Ureter (tissue), 1 donor: ENCODE results near the gene KLHL5. TPM values are rescaled to one million over a fixed set of nuclear protein-coding genes. Genes with fewer than 3 reads are reported as not detected.
"Not testable (repeated sequence)": the region's sequence is repeated elsewhere in the genome, so short reads cannot be mapped to it uniquely, and the experiment has no call there.

Source experiments
- DNase-seq: peaks from one replicate; pipeline ENCODE4 v3.0.0-alpha.2; 2020; ENCODE audit warnings: low spot score
- total RNA-seq: library from RNA; stranded (reverse); gene quantifications from one replicate; pipeline ENCODE4 v1.2.4, GENCODE V29; 2023
- donor health status: DM: yes; HTN: yes; CAD: no.

The KLHL5 gene
- total RNA-seq, 1 donor from 2014 or later, result 30.8 TPM

DNA sequence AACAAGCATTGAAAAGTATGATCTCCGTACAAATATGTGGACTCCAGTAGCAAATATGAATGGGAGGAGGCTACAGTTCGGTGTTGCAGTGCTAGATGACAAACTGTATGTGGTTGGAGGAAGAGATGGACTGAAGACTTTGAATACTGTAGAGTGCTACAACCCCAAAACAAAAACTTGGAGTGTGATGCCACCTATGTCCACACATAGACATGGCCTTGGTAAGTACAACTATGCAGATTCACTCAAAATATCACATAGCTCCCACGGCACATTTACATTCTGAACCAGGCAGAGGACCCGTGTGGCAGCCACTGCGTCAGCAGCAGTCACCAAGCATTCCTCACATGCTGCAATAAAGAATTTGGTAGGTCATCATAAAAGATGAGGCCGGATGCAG is 41.3 kb downstream of the KLHL5 start:
- no peak for DNase-seq

DNA sequence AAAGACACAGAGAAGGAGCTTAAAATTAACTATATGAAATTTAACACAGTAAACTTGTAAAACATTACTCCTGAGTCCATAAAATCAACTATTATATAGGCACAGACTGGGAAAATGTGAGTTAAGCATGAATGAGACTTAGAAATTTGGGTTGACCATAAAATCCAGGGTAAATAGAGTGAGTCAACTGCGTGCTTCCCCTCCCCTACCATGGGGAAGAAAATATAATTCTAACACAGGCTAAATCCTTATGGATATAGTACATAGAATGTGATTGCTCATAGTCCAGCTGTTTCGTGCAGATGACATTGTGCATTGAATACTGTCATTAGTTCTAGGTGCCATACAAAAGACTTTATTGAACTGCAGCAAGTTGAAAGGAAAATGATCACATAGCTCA is 42.2 kb downstream of the KLHL5 start:
- no peak for DNase-seq

DNA sequence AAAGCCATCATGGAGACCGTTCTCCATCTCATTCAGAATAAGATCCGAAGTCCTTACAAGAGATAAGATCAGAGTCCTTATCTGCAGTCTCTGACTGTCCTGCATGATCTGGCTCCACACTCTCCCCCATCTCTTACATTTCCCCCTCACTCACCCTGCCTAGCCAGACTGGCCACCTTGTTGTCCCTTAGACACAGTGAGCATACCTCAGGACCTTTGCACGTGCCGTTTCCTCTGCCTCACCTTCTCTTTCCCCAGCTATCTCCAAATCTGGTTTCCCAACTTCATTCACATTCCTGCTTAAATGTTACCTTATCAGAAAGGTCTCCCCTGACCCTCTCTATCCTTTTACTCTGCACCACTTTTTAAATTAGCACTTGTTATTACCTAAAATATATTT is 44.0 kb downstream of the KLHL5 start:
- DNase-seq, result no peak

DNA sequence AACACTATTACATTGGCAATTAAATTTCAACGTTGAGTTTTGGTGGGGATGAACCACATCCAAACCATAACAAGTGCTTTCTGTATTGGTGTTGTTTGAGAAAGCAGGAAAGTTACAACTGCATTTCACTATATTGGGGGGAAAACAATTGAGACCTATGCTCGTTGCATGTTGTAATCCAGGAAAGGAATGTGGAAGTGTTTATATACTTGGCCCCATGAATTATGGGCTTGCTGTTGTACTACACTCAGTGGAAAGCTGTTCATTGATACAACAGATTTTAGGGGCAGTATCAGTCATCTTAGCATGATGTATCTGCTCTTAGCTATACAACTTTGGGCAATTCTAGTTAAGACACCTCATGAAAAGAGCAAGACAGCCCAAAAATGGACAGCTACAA is 52.4 kb downstream of the KLHL5 start:
- no peak for DNase-seq

DNA sequence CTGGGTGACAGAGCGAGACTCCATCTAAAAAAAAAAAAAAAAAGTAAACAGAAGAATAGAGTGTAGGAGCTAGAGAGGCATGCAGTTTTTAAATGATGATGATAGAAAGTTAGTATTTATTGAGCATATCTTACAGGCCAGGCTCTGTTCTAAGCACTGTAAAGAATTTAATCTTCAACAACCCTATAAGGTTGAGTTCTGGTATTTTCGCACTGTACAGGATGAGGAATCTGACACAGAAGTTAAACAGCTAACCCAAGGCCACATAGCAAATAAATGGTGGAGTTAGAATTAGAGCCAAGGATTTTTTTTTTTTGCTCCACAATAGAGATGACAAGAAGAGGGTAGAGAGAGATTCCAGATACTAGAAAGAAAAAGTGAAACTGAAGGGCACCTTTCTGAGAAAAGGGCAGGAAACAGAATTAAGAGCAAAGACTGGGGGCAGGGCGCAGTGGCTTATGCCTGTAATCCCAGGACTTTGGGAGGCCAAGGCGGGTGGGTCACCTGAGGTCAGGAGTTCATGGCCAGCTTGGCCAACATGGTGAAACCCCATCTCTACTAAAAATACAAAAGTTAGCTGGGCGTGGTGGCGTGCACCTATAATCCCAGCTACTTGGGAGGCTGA is 56.1 kb downstream of the KLHL5 start:
- DNase-seq, result no peak

DNA sequence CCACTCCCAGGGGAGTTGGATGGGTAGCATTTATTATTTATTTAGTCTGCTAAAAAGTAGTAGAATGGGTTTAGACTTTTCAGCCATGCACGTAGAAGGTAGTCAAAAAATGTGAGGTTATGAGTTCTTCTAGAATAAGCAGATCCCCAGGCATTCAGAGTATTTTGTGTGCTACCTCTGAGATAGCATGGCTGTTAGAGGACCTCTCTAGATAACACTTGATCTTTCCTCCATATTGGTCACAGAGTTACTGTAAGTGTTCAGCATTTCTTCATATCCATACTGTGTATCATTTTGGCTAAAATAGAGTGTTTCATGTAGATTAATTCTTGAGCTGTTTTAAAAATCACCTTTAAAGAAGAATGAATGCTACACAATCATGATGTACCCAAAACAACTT is 58.4 kb downstream of the KLHL5 start:
- no peak for DNase-seq

DNA sequence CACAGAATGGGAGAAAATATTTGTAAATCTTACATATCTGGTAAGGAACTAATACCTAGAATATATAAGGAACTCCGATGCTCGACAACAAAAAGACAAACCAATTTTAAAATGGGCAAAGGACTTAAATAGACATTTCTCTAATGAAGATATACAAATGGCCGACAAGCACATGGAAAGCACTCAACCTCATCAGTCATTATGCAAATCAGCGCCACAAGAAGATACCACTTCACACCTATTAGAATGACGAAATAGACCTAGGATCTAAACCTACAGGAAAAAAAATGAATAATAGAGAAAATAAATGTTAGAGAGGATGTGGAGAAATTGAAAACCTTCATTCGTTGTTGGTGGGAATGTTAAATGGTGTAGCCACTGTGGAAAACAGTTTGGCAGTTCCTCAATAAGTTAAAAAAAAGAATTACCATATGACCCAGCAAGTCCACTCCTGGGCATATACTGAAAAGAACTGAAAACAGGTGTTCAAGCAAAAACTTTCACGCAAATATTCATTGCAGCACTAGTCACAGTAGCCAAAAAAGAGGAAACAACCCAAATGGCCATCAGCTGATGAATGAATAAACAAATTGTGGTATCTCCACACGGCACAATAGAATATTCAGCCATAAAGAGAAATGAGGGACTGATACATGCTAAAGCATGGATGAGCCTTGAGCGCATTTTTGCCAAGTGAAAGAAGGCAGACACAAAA is 63.0 kb downstream of the KLHL5 start:
- DNase-seq, result no peak

DNA sequence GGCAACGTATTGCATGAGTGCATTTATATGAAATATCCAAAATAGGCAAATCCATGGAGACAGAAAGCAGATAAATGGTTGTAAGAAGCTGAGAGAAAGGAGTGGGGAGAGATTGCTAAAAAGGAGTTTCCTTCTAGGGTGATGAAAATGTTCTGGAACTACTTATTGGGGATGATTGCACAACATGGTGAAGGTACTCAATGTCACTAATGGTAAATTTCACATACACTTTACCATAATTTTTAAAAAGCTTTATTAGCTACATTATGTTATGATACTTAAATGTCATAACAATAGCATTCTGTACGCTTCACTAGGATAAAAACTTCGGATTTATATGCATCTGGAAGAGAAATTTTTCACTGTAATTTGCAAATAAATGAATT is 63.6 kb downstream of the KLHL5 start:
- DNase-seq, result no peak

DNA sequence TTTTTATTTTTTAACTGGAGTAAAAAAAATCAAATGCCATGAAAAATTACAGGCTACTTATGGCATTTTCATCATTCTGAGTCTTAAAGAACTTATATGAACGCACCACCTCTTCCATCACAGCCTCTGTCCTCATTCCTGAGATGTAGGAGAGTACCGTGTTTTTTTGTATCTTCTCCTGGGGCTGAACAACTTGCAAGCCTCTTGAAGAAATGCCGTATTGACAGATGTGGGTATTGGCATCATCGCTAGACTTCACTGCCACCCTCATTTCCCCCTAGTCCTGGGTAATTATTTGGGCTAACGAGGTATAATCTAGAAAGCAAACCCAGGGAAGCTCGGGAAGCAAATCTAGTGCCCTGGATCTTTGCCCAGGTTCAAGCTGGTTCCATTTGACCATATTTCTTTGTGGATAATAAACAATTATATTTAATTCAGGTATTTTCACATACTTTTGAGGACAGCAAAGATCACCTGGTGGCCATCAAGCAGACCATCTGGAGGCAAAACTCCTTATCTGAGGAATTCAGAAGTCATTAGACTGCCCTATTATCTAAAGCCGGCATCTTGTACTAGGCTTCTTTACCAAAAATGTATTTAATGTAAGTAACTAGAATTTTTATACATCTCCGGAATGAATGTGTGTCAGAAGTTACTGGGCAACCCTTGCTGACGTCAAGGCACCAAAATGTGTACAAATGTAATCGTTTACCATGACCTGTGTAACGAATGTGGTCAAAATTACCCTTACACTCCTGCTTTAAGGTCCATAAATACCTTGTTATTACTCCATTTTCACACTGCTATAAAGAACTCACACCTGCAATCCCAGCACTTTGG is 64.4 kb downstream of the KLHL5 start:
- no peak for DNase-seq

DNA sequence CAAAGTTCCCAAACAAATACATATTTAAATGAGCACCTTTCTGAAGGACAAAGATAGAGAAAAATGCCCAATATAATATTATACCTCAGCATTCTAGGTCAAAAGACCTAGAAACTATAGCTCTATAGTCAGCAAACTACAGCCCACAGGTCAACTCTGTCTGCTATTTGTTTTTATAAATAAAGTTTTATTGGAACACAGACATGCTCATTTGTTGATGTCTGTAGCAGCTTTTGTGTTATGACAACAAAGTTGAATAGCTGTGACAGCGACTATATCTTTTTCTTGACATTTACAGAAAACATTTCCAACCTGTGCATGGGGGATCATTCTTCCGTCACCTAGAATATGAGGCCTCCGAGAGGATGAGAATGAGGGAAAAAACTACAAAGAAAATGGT is 71.6 kb downstream of the KLHL5 start:
- DNase-seq, result no peak

DNA sequence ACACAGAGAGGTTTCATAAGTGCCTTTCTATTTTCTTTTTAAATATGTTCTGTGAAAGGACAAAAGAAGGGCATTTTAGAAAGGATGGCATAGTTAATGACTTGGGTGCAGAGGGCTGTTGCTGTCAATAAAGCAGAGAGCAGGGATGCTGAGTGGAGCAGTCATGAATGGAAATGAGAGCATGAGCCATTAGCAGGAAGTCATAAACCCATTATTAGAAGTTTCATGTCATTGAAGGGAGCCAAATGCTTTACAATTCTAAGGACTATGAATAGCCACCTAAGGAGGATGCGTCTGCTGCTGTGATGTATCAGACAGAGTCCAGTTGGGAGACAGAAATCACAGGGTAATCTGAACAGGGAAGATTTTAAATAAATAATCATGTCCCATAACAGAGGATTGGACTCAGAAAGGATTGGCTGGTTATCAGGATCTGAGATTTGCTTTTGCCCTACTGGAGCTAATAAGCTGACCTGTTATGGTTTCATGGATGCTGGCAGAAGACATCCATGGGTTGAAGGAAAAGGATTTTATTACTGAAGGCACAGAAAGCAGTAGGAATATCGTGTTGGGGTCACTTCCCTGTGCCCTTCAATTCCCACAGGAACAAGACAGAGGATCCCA is 72.8 kb downstream of the KLHL5 start:
- DNase-seq, result no peak

DNA sequence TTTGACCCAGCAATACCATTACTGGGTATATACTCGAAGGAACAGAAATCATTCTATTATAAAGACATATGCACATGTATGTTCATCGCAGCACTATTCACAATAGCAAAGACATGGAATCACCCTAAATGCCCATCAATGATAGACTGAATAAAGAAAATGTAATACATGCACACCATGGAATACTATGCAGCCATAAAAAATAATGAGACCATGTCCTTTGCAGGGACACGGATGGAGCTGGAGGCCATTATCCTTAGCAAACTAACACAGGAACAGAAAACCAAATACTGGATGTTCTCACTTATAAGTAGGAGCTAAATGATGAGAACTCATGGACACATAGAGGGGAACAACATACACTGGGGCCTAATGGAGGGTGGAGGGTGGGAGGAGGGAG is 76.2 kb downstream of the KLHL5 start:
- not testable (repeated sequence) for DNase-seq

DNA sequence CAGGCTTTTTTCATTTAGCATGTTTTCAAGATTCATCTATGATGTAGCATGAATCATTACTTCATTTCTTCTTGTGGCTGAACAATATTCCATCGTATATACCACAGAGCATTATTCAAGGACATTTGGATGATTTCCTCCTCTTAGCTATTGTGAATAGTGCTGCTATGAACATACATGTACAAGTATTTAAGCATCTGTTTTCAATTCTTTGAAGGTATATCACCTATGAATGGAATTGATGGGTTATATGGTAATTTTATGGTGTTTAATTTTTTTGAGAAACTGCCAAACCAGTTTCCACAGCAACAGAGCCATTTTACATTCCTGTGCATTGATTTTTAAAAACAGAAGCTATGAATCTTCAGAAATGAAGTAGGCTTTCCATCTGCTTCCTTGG is 84.2 kb downstream of the KLHL5 start:
- no peak for DNase-seq

DNA sequence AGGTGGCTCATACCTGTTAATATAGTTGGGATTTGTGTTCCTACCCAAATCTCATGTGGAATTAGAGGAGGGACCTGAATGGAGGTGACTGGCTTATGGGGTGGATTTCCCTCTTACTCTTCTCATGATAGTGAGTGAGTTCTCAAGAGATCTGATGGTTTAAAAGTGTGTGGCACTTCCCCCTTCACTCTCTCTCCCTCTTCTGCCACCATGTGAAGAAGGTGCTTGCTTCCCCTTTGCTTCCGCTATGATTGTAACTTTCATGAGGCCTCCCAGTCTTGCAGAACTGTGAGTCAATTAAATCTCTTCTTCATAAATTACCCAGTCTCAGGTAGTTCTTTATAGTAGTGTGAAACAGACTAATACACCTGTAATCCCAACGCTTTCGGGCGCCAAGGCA is 92.0 kb downstream of the KLHL5 start:
- no peak for DNase-seq

DNA sequence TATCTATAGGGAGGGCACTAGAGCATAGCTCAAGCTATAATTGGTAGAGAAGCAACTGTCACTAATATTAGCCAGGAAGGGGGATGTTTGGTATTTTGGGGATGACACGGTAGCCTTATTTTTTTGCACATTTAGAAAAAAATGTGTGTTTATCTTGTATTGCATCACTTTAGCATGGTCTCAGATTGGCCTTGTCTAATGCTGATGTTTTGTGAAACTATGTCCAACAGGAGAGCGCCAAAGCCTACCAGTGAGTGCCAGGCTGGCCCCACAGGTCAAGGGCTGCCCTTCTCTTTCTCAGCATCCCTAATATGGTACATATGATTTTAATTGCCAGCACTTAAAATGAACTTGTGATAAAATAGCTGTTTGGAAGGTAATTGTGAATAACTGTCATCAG is 95.5 kb downstream of the KLHL5 start:
- DNase-seq, result no peak

DNA sequence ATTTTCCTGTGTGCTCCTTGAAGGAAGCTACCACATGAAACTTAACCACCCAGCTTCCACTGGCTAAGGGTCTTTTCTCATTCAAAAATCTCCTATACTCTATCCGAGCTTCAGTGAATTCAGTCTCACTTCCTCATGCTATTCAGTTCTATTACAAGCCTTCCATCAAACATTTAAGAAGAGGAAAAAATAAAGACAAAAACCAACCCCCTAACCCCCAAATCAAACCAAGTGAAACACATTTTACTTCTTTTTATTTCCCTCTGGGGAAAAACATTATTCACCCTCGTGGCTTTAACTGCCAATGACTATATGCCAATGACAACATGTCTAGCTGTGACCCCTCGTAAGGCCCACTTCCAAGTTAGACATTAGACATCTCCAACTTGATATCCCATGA is 104.1 kb downstream of the KLHL5 start:
- no peak for DNase-seq

DNA sequence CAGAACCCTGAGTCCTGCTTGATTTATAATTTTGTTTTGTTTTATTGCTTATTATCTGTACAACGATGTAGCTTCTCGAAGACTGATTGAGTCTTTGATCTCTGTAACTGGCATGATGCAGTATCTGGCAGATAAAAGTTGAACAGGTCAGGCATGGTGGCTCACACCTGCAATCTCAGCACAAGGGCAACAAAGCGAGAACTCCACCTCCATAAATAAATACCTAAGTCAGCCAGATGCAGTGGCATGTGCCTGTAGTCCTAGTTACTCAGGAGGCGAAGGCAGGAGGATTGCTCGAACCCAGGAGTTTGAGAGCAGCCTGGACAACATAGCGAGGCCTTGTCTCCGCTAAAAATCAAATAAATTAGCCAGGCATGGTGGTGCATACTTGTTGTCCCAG is 104.6 kb downstream of the KLHL5 start:
- DNase-seq, result no peak

DNA sequence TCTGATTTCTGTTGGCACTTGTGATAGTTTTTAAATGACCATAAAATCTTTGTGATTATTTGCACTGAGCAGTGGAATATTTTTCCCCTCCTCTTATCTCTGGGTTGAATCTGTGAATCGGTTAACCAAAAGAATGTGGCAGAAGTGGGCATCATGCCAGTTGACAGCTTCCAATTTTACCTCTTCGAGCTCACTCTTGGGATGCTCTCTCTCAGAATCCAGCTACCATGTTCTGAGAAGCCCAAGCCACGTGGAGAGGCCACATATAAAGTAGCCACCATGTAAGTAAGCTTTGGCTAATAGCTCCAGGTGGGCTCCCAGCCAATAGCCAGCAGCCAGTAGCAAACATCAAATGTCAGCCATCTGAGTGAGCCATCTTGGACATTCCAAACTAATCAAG is 107.4 kb downstream of the KLHL5 start:
- no peak for DNase-seq

DNA sequence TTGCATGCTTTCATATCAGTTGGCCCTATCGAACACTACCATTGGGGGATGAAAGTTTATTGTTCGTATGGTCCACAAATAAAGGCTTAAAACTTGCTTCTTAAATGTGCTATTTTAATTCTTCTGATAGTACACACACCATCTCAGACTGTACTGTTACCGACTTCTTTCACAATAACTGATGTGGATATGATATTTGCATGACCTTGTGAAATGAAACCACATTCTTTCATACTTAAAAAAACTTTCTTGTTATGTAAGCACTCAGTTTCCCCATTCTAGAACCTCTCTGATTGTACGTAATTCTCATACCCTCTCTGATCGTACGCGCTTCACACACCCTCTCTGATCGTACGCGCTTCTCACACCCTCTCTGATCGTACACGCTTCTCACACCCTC is 108.3 kb downstream of the KLHL5 start:
- no peak for DNase-seq
